ENCODE results near the gene MAN1A2. TPM values are rescaled to one million over a fixed set of nuclear protein-coding genes. Genes with fewer than 3 reads are reported as not detected.
"Not testable (repeated sequence)": the region's sequence is repeated elsewhere in the genome, so short reads cannot be mapped to it uniquely, and the experiment has no call there.

MAN1A2 gene
- total and polyA plus RNA-seq, 5 donors from 2014 or later: 27.2 to 113 (median 43.8) TPM

DNA sequence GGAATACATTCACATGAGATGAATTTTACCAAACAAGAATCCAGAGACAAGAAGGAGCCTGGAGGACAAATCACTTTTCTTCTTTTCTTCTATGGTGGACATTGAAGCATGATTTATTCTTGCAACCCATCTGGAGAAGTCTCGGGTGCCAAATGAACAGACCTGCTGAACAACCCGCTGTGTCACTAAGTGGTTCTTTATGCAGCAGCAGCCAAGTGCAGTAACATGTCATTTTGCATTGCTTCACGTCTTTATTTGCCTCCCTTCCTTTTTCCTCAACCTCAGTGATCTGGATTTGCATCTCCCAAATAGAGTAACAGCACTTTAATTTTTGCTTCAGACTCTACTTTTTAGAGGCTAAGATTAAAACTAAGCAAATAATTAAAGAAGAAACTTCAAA lies 188.6 kb downstream of the MAN1A2 start:
- Histone ChIP-seq H3K27me3 (ENCODE audit: control insufficient read depth, insufficient read depth, low read length) (no peaks in the 10 kb centered on the region), H3K27ac (ENCODE audit: insufficient read depth, low read length, poor library complexity, severe bottlenecking) (no peak overlapping the region), H3K36me3 (ENCODE audit: control insufficient read depth, insufficient read depth, low read length) (no peaks in the 10 kb centered on the region), H3K4me1 (ENCODE audit: control insufficient read depth, insufficient read depth, low read length, poor library complexity, severe bottlenecking) (no peaks in the 10 kb centered on the region), H3K4me3 (ENCODE audit: low read depth, low read length) (no peak overlapping the region), H3K9me3 (ENCODE audit: control insufficient read depth in 2 of 2, low read length in 2 of 2) (no peaks in the 10 kb centered on the region)
- peaks cover 0 to 2% (median 0%) of the 10 kb centered on the region in 4 donors for H3K4me1 Mint-ChIP-seq
- no peak for ATAC-seq (ENCODE audit: low read depth in 2 of 2)
- H3K27me3 Mint-ChIP-seq: peaks cover 10% of the 10 kb centered on the region
- H3K4me3 Mint-ChIP-seq: no peak overlapping the region
- H3K27ac Mint-ChIP-seq: no peak overlapping the region
- H3K9me3 Mint-ChIP-seq: peaks cover 0 to 10% (median 3%) of the 10 kb centered on the region in 7 donors
- DNase-seq: no peak
- peaks cover 10% of the 10 kb centered on the region for H3K36me3 Mint-ChIP-seq

GRCh38 chr1:117556341-117556740 lies 189.1 kb downstream of the MAN1A2 start:
- Mint-ChIP-seq H3K9me3 (peaks cover 0 to 10% (median 3%) of the 10 kb centered on the region in 7 donors), H3K4me1 (peaks cover 0 to 2% (median 0%) of the 10 kb centered on the region in 4 donors), H3K36me3 (peaks cover 10% of the 10 kb centered on the region), H3K4me3 (no peak overlapping the region), H3K27ac (no peak overlapping the region), H3K27me3 (peaks cover 10% of the 10 kb centered on the region)
- Histone ChIP-seq H3K27me3 (ENCODE audit: control insufficient read depth, insufficient read depth, low read length) (no peaks in the 10 kb centered on the region), H3K9me3 (ENCODE audit: control insufficient read depth in 2 of 2, low read length in 2 of 2) (no peaks in the 10 kb centered on the region), H3K27ac (ENCODE audit: insufficient read depth, low read length, poor library complexity, severe bottlenecking) (no peak overlapping the region), H3K4me3 (ENCODE audit: low read depth, low read length) (no peak overlapping the region), H3K36me3 (ENCODE audit: control insufficient read depth, insufficient read depth, low read length) (no peaks in the 10 kb centered on the region), H3K4me1 (ENCODE audit: control insufficient read depth, insufficient read depth, low read length, poor library complexity, severe bottlenecking) (no peaks in the 10 kb centered on the region)
- no peak for ATAC-seq (ENCODE audit: low read depth in 2 of 2)
- no peak for DNase-seq

DNA sequence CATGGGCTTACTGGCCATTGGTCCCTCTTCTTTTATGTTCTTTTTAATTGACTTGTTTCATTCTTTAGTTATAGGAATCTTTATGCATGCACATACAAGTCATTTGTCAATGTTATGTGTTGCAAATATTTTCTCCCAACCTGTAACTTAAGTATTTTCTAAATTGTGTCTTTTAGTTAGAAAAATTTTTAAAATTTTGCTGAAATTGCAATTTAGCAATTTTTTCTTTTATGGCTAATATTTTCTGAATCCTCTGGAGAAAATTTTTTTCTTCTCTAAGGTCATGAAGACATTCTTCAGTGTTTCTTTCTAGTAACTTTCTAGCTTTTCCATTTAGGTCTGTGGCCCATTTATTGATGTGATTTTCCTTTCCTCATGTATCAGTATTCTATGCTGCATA lies 189.7 kb downstream of the MAN1A2 start:
- no peak overlapping the region for H3K27ac Mint-ChIP-seq
- H3K27me3 Mint-ChIP-seq: peaks cover 10% of the 10 kb centered on the region
- peaks cover 10% of the 10 kb centered on the region for H3K36me3 Mint-ChIP-seq
- no peaks in the 10 kb centered on the region for H3K9me3 ChIP-seq (ENCODE audit: control insufficient read depth in 2 of 2, low read length in 2 of 2)
- H3K4me3 Mint-ChIP-seq: no peak overlapping the region
- no peak overlapping the region for H3K4me3 ChIP-seq (ENCODE audit: low read depth, low read length)
- H3K27ac ChIP-seq (ENCODE audit: insufficient read depth, low read length, poor library complexity, severe bottlenecking): no peak overlapping the region
- H3K9me3 Mint-ChIP-seq: peaks cover 0 to 10% (median 3%) of the 10 kb centered on the region in 7 donors
- H3K4me1 ChIP-seq (ENCODE audit: control insufficient read depth, insufficient read depth, low read length, poor library complexity, severe bottlenecking): no peaks in the 10 kb centered on the region
- DNase-seq (no peak), ATAC-seq (ENCODE audit: low read depth in 2 of 2) (no peak)
- no peaks in the 10 kb centered on the region for H3K36me3 ChIP-seq (ENCODE audit: control insufficient read depth, insufficient read depth, low read length)
- peaks cover 0 to 2% (median 0%) of the 10 kb centered on the region in 4 donors for H3K4me1 Mint-ChIP-seq
- no peaks in the 10 kb centered on the region for H3K27me3 ChIP-seq (ENCODE audit: control insufficient read depth, insufficient read depth, low read length)

DNA sequence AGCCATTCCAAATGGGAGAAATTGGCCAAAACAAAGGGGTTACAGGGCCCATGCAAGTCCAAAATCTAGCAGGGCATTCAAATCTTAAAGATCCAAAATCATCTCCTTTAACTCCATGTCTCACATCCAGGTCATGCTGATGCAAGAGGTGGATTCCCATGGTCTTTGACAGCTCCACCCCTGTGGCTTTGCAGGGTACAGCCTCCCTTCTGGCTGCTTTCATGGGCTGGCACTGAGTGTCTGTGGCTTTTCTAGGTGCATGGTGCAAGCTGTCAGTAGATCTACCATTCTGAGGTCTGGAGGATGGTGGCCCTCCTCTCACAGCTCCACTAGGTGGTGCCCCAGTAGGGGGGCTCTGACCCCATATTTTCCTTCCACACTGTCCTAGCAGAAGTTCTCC lies 191.2 kb downstream of the MAN1A2 start:
- H3K9me3 ChIP-seq (ENCODE audit: control insufficient read depth in 2 of 2, low read length in 2 of 2); ATAC-seq (ENCODE audit: low read depth in 2 of 2); H3K4me3 ChIP-seq (ENCODE audit: low read depth, low read length); DNase-seq; H3K27me3 ChIP-seq (ENCODE audit: control insufficient read depth, insufficient read depth, low read length); H3K27me3 Mint-ChIP-seq; H3K27ac ChIP-seq (ENCODE audit: insufficient read depth, low read length, poor library complexity, severe bottlenecking); H3K4me3 Mint-ChIP-seq; H3K4me1 Mint-ChIP-seq; H3K4me1 ChIP-seq (ENCODE audit: control insufficient read depth, insufficient read depth, low read length, poor library complexity, severe bottlenecking); H3K36me3 ChIP-seq (ENCODE audit: control insufficient read depth, insufficient read depth, low read length); H3K27ac Mint-ChIP-seq; H3K9me3 Mint-ChIP-seq: not testable (repeated sequence)
- peaks cover 10% of the 10 kb centered on the region for H3K36me3 Mint-ChIP-seq

- ATAC-seq (ENCODE audit: low read depth in 2 of 2): no peak
- Histone ChIP-seq H3K9me3 (ENCODE audit: control insufficient read depth in 2 of 2, low read length in 2 of 2) (no peaks in the 10 kb centered on the region), H3K36me3 (ENCODE audit: control insufficient read depth, insufficient read depth, low read length) (no peaks in the 10 kb centered on the region), H3K4me3 (ENCODE audit: low read depth, low read length) (no peak overlapping the region), H3K27me3 (ENCODE audit: control insufficient read depth, insufficient read depth, low read length) (no peaks in the 10 kb centered on the region), H3K4me1 (ENCODE audit: control insufficient read depth, insufficient read depth, low read length, poor library complexity, severe bottlenecking) (no peaks in the 10 kb centered on the region), H3K27ac (ENCODE audit: insufficient read depth, low read length, poor library complexity, severe bottlenecking) (no peak overlapping the region)
- Mint-ChIP-seq H3K4me1 (peaks cover 0 to 2% (median 0%) of the 10 kb centered on the region in 4 donors), H3K27me3 (peaks cover 5% of the 10 kb centered on the region), H3K27ac (no peak overlapping the region), H3K36me3 (peaks cover 10% of the 10 kb centered on the region), H3K9me3 (peaks cover 0 to 10% (median 3%) of the 10 kb centered on the region in 7 donors), H3K4me3 (no peak overlapping the region)
- DNase-seq: no peak
These were observed 191.9 kb downstream of the MAN1A2 start for GRCh38 chr1:117559139-117559538.

- DNase-seq: no peak
- Mint-ChIP-seq H3K9me3 (peaks cover 0 to 10% (median 3%) of the 10 kb centered on the region in 7 donors), H3K27ac (peak overlapping the region in 2 of 3 donors; percentile 2 to 55), H3K4me1 (peaks cover 0 to 4% (median 2%) of the 10 kb centered on the region in 4 donors), H3K4me3 (no peak overlapping the region), H3K36me3 (peaks cover 10% of the 10 kb centered on the region), H3K27me3 (peaks cover 5% of the 10 kb centered on the region)
- no peak for ATAC-seq (ENCODE audit: low read depth in 2 of 2)
- Histone ChIP-seq H3K4me1 (ENCODE audit: control insufficient read depth, insufficient read depth, low read length, poor library complexity, severe bottlenecking) (no peaks in the 10 kb centered on the region), H3K4me3 (ENCODE audit: low read depth, low read length) (no peak overlapping the region), H3K27me3 (ENCODE audit: control insufficient read depth, insufficient read depth, low read length) (no peaks in the 10 kb centered on the region), H3K27ac (ENCODE audit: insufficient read depth, low read length, poor library complexity, severe bottlenecking) (no peak overlapping the region), H3K9me3 (ENCODE audit: control insufficient read depth in 2 of 2, low read length in 2 of 2) (no peaks in the 10 kb centered on the region), H3K36me3 (ENCODE audit: control insufficient read depth, insufficient read depth, low read length) (no peaks in the 10 kb centered on the region)
These were observed 192.7 kb downstream of the MAN1A2 start for GRCh38 chr1:117559985-117560384.

DNA sequence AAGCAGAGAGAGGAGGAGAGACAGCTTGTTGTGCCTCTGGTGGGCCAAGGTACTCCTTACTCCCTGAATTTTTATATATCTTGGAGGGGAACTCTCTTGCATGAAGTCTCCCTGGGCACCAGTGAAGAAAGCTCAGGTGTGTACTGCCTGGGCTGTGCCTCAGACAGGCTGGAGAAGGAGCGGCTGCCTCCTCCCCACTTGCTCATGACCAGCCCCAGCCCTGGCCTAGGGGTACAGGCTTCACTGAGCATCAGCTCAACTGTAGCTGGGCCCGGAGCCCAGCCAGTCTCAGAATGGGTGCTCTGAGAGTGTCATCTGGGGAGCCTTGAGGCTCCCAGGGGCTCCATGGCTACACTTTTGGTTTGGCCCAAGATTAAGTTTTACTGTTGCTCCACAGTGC lies 193.8 kb downstream of the MAN1A2 start:
- no peak overlapping the region for H3K27ac ChIP-seq (ENCODE audit: insufficient read depth, low read length, poor library complexity, severe bottlenecking)
- DNase-seq: no peak
- Mint-ChIP-seq H3K27me3 (peaks cover 5% of the 10 kb centered on the region), H3K27ac (no peak overlapping the region), H3K4me1 (peaks cover 0 to 4% (median 2%) of the 10 kb centered on the region in 4 donors), H3K9me3 (peaks cover 0 to 10% (median 3%) of the 10 kb centered on the region in 7 donors), H3K4me3 (no peak overlapping the region), H3K36me3 (peaks cover 10% of the 10 kb centered on the region)
- H3K4me3 ChIP-seq (ENCODE audit: low read depth, low read length): no peak overlapping the region
- H3K9me3 ChIP-seq (ENCODE audit: control insufficient read depth in 2 of 2, low read length in 2 of 2): no peaks in the 10 kb centered on the region
- no peak for ATAC-seq (ENCODE audit: low read depth in 2 of 2)
- H3K4me1 ChIP-seq (ENCODE audit: control insufficient read depth, insufficient read depth, low read length, poor library complexity, severe bottlenecking): no peaks in the 10 kb centered on the region
- no peaks in the 10 kb centered on the region for H3K36me3 ChIP-seq (ENCODE audit: control insufficient read depth, insufficient read depth, low read length)
- no peaks in the 10 kb centered on the region for H3K27me3 ChIP-seq (ENCODE audit: control insufficient read depth, insufficient read depth, low read length)

- no peaks in the 10 kb centered on the region for H3K9me3 ChIP-seq (ENCODE audit: control insufficient read depth in 2 of 2, low read length in 2 of 2)
- no peaks in the 10 kb centered on the region for H3K4me1 ChIP-seq (ENCODE audit: control insufficient read depth, insufficient read depth, low read length, poor library complexity, severe bottlenecking)
- Mint-ChIP-seq H3K4me1 (peaks cover 0 to 4% (median 2%) of the 10 kb centered on the region in 4 donors), H3K27ac (no peak overlapping the region), H3K4me3 (no peak overlapping the region), H3K27me3 (peaks cover 6% of the 10 kb centered on the region), H3K9me3 (peaks cover 0 to 10% (median 3%) of the 10 kb centered on the region in 7 donors), H3K36me3 (peaks cover 10% of the 10 kb centered on the region)
- no peaks in the 10 kb centered on the region for H3K36me3 ChIP-seq (ENCODE audit: control insufficient read depth, insufficient read depth, low read length)
- DNase-seq: no peak
- no peak overlapping the region for H3K4me3 ChIP-seq (ENCODE audit: low read depth, low read length)
- no peaks in the 10 kb centered on the region for H3K27me3 ChIP-seq (ENCODE audit: control insufficient read depth, insufficient read depth, low read length)
- no peak overlapping the region for H3K27ac ChIP-seq (ENCODE audit: insufficient read depth, low read length, poor library complexity, severe bottlenecking)
- no peak for ATAC-seq (ENCODE audit: low read depth in 2 of 2)
These were observed 194.3 kb downstream of the MAN1A2 start for GRCh38 chr1:117561551-117561950.

All from CD4-positive, CD25-positive, alpha-beta regulatory T cell (primary cell).